Keratinocyte (primary cell): Measurements from ENCODE around the gene RBM38. TPM values are rescaled to one million over a fixed set of nuclear protein-coding genes. Genes with fewer than 3 reads are reported as not detected.

ENCODE experiments used
- DNase-seq: peaks from one replicate; pipeline ENCODE4 v3.0.0-alpha.2; 2011; ENCODE audit warnings: low read depth, missing footprints, low spot score
- FAIRE-seq: peaks from 2 replicates; lab custom pipeline; 2011; peaks lifted over from hg19 to GRCh38; lab: Jason Lieb, UNC
- H2AFZ ChIP-seq: 2 replicates; pipeline ENCODE4 v1.6.0; 2012; ENCODE audit warnings: low read length, control low read depth, inconsistent platforms; ENCODE audit not compliant: control insufficient read depth
- H3K27ac ChIP-seq: 2 replicates; pipeline ENCODE4 v1.5.1; 2011; ENCODE audit warnings: low read length; ENCODE audit not compliant: control insufficient read depth, insufficient read depth
- H3K27me3 ChIP-seq: 3 replicates; pipeline ENCODE4 v1.6.0; 2011; ENCODE audit warnings: low read length; ENCODE audit not compliant: control insufficient read depth, insufficient read depth; ENCODE audit errors: extremely low read depth
- H3K36me3 ChIP-seq, 2 experiments: 2 replicates in 1 of 2; 3 replicates in 1 of 2; pipeline ENCODE4 v1.5.1; 2011; ENCODE audit warnings: low read length in 2 of 2, mild to moderate bottlenecking in 1 of 2; ENCODE audit not compliant: control insufficient read depth in 2 of 2, insufficient read depth in 2 of 2; ENCODE audit errors: extremely low read depth in 1 of 2
- H3K4me1 ChIP-seq: 3 replicates; pipeline ENCODE4 v1.5.1; 2011; ENCODE audit warnings: low read length; ENCODE audit not compliant: control insufficient read depth, insufficient read depth; ENCODE audit errors: extremely low read depth
- H3K4me2 ChIP-seq: 3 replicates; pipeline ENCODE4 v1.6.0; 2011; ENCODE audit warnings: low read depth, low read length; ENCODE audit not compliant: control insufficient read depth, insufficient read depth; ENCODE audit errors: extremely low read depth
- H3K4me3 ChIP-seq, 3 experiments: fragments of 200-600 bp in 1 of 3; sonication (generic) in 1 of 3; 2 replicates in 2 of 3; 3 replicates in 1 of 3; pipeline ENCODE4 v1.5.1; 2011 to 2016; ENCODE audit warnings: low read length in 3 of 3, mild to moderate bottlenecking in 3 of 3, control low read depth in 2 of 3, inconsistent platforms in 1 of 3, low read depth in 1 of 3, mixed read lengths in 1 of 3, mixed run types in 1 of 3, moderate library complexity in 1 of 3; ENCODE audit not compliant: control insufficient read depth in 2 of 3, insufficient read depth in 2 of 3; ENCODE audit errors: extremely low read depth in 1 of 3
- H3K79me2 ChIP-seq: 2 replicates; pipeline ENCODE4 v1.6.0; 2012; ENCODE audit warnings: low read length; ENCODE audit not compliant: control insufficient read depth, insufficient read depth
- H3K9ac ChIP-seq: 3 replicates; pipeline ENCODE4 v1.6.0; 2011; ENCODE audit warnings: low read length; ENCODE audit not compliant: control insufficient read depth, insufficient read depth; ENCODE audit errors: extremely low read depth
- H3K9me1 ChIP-seq: 3 replicates; pipeline ENCODE4 v1.6.0; 2011; ENCODE audit warnings: low read length; ENCODE audit not compliant: control insufficient read depth, insufficient read depth; ENCODE audit errors: extremely low read depth
- H3K9me3 ChIP-seq: 2 replicates; pipeline ENCODE4 v1.5.1; 2012; ENCODE audit warnings: low read depth, low read length; ENCODE audit not compliant: control insufficient read depth
- H4K20me1 ChIP-seq: 3 replicates; pipeline ENCODE4 v1.6.0; 2011; ENCODE audit warnings: low read length; ENCODE audit not compliant: control insufficient read depth, insufficient read depth; ENCODE audit errors: extremely low read depth
- CTCF ChIP-seq, 3 experiments: IDR thresholded peaks in 1 of 3; conservative IDR thresholded peaks in 1 of 3; optimal IDR thresholded peaks in 1 of 3; 2 replicates in 2 of 3; 3 replicates in 1 of 3; pipeline versions ENCODE3 to v1.5.1; 2011; ENCODE audit warnings: low read length in 3 of 3, mild to moderate bottlenecking in 3 of 3, moderate library complexity in 2 of 3, control low read depth in 1 of 3, inconsistent platforms in 1 of 3; ENCODE audit not compliant: insufficient read depth in 2 of 3; ENCODE audit errors: extremely low read depth in 1 of 3
- EZH2 ChIP-seq: IDR thresholded peaks from one replicate; pipeline ENCODE4 v1.6.1; 2012; ENCODE audit warnings: inconsistent platforms, mild to moderate bottlenecking, low read length, moderate library complexity
- dilution Hi-C: fragments of 300-500 bp; cut with MboI; formaldehyde crosslinking; loops from one replicate; pipeline ENCODE4 v1.7.0; 2020; ENCODE audit warnings: low sequenced_read_pairs; ENCODE audit not compliant: extremely low pct_ligation_motif_present
- polyA plus RNA-seq, 5 experiments: library from polyadenylated mRNA; depleted of rRNA in 3 of 5; stranded (reverse) in 3 of 5; stranded (forward) in 1 of 5; unstranded in 1 of 5; fragments of >200 nt; gene quantifications; 1 replicate in 1 of 5; 2 replicates in 3 of 5; 3 replicates in 1 of 5; pipeline versions ENCODE4 v1.2.1 to v1.2.3, GENCODE V29; 2011 to 2012; ENCODE audit warnings: missing spikeins in 2 of 5, low read depth in 1 of 5, low replicate concordance in 1 of 5

Gene RBM38
- polyA plus RNA-seq, 1 donor (not counting 4 experiments of a cell fraction or from before 2014, with no cell fraction given), result 5.1 TPM

GRCh38 chr20:57397693-57398108 lies 6.5 kb downstream of the RBM38 start:
- Histone ChIP-seq H3K79me2 (no peaks in the 10 kb centered on the region), H3K4me2 (no peak overlapping the region), H4K20me1 (no peaks in the 10 kb centered on the region), H3K9ac (no peak overlapping the region), H3K27me3 (no peaks in the 10 kb centered on the region), H3K4me3 (no peak overlapping the region), H2AFZ (no peak overlapping the region), H3K36me3 (peaks cover 3 to 12% of the 10 kb centered on the region in 2 experiments), H3K27ac (no peak overlapping the region), H3K9me3 (no peaks in the 10 kb centered on the region), H3K9me1 (no peaks in the 10 kb centered on the region), H3K4me1 (no peaks in the 10 kb centered on the region)
- FAIRE-seq (no peak), DNase-seq (no peak)
- TF ChIP-seq CTCF (optimal IDR thresholded peaks at IDR 0.05 in 1 of 3, IDR thresholded peaks at IDR 0.05 in 1 of 3, conservative IDR thresholded peaks at IDR 0.05 in 1 of 3; ENCODE audit: extremely low read depth in 1 of 3, insufficient read depth in 2 of 3, low read length in 3 of 3) (no peak), EZH2 (no peak)
- dilution Hi-C loops, result no loop called here

DNA sequence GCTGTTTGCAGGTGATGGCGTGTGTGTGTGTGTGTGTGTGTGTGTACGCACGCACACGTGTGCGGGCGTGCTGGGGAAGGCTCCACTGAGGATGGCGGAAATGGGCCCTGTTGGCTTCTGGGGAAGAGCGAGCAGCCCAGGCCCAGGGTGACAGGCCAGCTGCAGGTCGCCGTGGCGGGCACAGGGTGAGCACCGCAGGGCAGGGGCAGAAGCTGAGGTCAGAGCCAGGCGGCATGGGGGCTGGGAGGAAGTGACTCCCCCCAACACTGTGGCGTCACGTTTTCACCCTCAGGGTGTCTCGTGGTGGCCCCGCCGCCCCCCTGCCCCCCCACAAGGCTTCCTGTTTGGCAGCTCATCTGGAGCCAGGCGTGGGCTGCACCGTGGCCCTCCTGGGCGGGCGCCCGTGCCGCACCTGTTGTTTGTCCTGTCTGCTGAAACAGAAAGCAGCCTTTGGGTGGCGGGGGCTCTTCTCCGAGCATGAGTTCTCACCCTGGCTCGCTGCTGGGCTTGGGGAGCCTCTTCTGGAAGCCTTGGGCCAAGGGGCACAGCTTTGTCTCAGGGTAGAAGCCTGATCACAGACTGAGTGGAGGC lies 7.1 kb downstream of the RBM38 start:
- no peak for DNase-seq
- Histone ChIP-seq H4K20me1 (no peaks in the 10 kb centered on the region), H3K36me3 (peaks cover 3 to 12% of the 10 kb centered on the region in 2 experiments), H3K4me3 (no peak overlapping the region), H3K27me3 (no peaks in the 10 kb centered on the region), H3K79me2 (no peaks in the 10 kb centered on the region), H3K9ac (no peak overlapping the region), H2AFZ (no peak overlapping the region), H3K27ac (no peak overlapping the region), H3K4me2 (no peak overlapping the region), H3K9me3 (no peaks in the 10 kb centered on the region), H3K9me1 (no peaks in the 10 kb centered on the region), H3K4me1 (no peaks in the 10 kb centered on the region)
- TF ChIP-seq CTCF (optimal IDR thresholded peaks at IDR 0.05 in 1 of 3, IDR thresholded peaks at IDR 0.05 in 1 of 3, conservative IDR thresholded peaks at IDR 0.05 in 1 of 3; ENCODE audit: extremely low read depth in 1 of 3, insufficient read depth in 2 of 3, low read length in 3 of 3) (no peak), EZH2 (no peak)
- dilution Hi-C loops, result no loop called here
- FAIRE-seq, result no peak
